HG03025 (cell line): ENCODE data around the gene CXCL16.

Source experiments
- ATAC-seq: cut with Tn5 transposase; IDR thresholded peaks from one replicate; pipeline ENCODE4 v1.9.1; 2021; ENCODE audit warnings: mild to moderate bottlenecking, moderate library complexity; ENCODE audit not compliant: unreplicated experiment, low FRiP score

The CXCL16 gene

DNA sequence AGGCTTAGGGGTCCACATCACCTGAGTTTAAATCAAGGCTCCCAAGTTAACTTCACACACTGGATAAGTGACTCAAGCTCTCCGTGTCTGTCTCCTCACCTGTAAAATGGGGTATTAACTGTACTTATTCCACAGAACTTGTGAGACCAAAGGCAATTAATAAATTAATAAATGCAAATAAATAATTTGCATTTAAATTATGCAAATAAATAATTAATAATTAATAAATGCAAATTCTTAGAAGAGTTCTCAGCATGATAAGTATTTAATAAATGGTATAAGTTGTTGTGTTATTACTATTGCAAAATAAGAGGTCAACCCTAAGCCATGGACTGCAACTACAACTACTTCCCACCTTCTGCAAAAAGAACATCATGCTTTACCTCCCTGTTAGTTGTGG is 13.7 kb upstream of the CXCL16 start:
- no peak for ATAC-seq

DNA sequence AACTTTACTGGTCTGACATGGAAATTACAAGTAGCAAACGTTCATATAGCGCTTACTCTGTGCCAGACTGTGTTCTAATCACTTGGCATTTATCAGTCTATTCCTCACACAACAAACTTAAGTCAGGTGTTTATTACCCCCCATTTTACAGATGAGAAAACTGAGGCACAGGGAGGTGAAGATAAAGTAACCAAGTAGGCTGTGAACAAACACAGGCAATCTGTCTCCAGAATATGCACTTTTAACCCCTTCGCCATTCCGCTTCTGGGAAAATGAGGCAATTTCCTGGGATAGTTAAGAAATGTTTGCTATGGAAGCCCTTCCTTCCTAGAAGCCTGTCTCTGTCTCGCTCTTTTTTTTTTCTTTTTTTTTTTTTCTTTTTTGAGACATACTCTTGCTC is 12.2 kb upstream of the CXCL16 start:
- ATAC-seq = no peak

DNA sequence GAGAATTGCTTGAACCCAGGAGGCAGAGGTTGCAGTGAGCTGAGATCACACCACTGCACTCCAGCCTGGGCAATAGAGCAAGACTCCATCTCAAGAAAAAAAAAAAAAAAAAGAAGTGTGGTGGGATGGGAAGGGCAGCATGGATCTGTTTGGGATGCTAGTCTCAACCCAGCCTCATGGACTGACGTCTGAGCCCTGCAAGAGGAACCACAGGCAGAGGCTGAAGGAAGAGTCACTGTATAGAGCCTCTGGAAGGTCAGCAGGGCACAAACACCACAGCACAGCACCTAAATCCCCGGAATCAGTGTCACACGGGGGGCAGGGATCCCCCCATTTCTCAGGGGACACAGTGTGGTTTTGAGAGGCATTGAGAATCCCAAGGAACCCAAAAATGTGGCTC is 10.9 kb upstream of the CXCL16 start:
- no peak for ATAC-seq

DNA sequence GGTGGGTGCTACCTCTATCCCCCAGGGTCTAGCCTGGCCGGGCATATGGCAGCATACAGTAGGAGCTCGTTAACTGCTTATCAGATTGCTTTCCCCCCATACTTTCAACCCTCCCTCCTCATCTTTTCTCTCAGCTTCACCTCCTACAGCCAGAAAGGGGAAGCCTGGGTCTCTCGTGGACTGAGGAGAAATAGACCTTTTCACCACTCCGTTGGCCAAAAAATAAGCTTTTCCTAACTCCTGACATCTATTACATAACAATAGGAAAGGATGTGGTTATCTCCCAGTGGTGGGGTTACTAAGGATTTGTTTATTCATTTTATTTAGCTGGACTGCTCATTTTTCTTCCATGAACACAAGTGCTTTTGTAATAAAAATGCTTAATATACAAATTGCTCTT is 9.0 kb upstream of the CXCL16 start:
- no peak for ATAC-seq

DNA sequence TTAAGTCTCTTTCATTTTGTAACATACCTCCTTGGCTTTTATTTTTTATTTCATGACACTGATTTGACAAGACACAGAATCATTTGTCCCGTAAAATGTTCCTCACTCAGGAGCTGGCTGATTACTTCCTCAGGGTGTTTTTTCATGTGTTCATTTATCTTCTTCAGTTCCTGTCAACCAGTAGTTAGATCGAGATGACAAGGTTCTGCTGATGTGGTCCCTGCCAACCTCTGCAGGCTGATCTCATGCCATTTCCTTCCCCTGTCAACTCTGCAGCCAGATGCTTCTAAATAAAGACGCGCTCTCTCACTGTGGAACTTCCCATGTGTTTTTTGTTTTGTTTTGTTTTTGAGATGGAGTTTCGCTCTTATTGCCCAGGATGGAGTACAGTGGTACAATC is 8.1 kb upstream of the CXCL16 start:
- no peak for ATAC-seq

DNA sequence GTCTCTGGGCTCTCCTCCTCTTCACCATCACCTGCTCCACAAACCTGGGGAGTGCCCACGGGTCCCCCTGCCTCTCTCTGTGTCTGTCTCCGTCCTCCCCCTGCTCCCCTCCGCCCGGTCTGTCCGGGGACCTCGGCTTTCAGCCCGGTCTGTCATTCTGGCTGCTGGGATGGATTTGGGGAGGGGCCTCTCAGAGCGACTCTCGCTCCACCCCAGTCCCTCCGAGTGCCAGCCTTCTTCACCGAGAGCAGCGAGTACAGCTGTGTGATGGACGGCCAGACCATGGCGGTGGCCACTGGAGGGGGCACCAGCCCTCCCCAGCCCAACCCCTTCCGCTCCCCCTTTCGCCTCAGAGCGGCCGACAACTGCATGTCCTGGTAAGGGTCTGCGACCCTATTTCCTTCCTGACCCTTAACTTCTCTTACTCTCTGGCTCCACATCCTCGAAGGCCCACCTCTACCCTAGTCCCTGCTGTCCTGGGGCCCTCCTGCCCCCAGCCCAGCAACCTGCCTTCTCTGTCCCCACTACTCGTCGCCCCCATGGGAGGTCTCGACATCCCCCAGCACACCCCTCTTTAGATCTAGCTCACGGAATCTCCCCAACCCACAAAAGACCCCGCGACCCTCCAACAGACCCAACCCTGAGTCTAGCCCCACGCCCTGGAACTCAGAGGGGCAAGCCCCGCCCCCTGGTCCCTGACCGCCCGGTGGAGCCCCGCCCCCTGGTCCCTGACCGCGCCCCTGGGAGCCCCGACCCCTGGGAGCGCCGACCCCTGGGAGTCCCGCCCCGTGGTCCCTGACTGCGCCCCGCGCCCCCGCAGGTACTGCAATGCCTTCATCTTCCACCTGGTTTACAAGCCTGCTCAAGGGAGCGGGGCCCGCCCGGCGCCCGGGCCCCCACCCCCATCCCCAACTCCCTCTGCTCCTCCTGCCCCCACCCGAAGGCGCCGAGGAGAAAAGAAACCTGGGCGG is 5.6 kb upstream of the CXCL16 start:
- ATAC-seq = no peak

DNA sequence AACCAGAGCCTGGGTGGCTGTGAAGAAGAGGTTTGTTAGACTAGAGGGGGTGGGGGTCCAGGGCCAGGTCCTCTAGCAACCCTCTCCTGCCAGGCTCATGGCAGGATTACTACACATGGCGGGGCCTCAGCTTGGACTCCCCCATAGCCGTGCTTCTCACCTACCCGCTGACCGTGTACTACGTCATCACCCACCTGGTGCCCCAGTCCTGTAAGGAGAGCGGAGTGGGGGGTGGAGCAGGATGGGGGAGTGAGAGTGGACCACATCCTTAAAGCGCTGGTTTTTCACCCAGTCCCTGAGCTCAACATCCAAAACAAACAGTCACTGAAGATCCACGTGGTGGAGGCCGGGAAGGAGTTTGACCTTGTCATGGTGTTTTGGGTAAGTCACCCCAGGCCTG is 4.2 kb upstream of the CXCL16 start:
- ATAC-seq = no peak

DNA sequence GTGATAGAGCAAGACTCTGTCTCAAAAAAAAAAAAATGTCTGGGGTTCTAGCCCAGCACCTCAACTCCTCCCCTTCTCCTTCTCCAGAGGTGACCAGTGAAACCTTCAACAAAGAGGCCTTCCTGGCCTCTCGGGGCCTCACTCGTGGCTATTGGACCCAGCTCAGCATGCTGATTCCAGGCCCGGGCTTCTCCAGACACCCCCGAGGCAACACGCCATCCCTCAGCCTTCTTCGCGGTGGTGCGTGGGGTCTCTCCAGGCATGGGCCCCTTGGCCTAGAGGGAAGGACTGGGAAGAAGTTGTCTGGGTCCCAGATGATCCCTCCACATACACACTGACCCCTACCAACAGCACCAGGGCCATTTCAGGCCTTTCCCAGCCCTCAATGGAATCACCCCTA is 3.5 kb upstream of the CXCL16 start:
- ATAC-seq = no peak

DNA sequence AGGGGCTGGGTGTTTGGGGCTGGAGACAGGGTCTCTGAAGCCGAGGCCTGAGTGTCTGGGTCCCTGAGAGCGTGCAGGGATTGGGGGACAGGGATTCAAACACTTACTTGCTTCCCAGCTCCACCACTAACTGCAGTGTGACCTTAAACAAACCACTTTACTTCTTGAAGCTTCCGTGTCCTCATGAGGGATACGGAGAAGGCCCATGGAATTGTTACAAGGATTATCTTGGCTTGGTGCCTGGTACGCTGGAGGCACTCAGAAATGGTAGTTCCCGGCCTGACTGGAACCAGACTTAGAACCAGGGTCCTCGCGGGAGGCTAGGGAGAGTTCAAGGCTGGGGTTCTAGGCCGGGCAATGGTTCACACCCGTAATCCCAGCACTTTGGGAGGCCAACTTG is 2.9 kb upstream of the CXCL16 start:
- no peak for ATAC-seq

DNA sequence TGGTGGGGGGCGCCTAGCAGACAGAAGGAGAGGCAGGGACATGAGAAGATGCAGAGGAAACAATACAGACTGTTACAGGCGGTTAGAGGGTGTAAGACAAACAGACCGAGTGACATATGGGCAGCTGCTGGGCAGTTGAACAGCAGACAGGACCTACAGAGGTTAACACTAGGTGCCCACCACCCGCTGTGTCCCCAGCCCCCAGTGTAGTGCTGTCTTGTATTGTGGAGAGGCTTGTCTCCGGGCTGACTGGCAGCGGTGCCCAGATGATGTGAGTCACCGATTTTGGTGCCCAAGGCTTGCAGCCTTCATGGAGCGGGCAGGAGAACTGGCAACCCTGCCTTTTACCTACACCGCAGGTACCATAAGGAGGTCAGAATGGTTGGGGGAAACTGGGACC is 2.4 kb upstream of the CXCL16 start:
- ATAC-seq = no peak

DNA sequence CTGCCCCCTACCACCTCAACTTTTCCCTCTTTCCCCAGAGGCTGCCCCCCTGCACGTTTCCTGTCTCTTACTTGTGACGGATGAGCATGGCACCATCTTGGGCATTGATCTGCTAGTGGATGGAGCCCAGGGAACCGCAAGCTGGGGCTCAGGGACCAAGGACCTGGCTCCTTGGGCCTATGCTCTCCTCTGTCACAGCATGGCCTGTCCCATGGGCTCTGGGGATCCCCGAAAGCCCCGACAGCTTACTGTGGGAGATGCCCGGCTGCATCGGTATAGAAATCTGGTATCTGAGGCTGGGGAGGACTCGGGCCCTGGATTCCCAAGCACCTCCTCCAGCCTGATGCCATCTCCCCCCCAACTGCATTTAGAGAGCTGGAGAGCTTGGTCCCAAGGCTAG is 1.8 kb upstream of the CXCL16 start:
- ATAC-seq = no peak

DNA sequence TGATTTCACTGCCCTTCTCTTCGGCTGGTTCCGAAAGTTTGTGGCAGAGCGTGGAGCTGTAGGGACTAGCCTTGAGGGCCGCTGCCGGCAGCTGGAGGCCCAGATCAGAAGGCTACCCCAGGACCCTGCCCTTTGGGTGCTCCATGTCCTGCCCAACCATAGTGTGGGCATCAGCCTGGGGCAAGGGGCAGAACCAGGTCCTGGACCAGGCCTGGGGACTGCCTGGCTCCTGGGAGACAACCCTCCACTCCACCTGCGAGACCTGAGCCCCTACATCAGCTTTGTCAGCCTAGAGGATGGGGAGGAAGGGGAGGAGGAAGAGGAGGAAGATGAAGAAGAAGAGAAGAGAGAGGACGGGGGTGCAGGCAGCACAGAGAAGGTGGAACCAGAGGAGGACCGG is 856 bp upstream of the CXCL16 start:
- ATAC-seq = no peak

DNA sequence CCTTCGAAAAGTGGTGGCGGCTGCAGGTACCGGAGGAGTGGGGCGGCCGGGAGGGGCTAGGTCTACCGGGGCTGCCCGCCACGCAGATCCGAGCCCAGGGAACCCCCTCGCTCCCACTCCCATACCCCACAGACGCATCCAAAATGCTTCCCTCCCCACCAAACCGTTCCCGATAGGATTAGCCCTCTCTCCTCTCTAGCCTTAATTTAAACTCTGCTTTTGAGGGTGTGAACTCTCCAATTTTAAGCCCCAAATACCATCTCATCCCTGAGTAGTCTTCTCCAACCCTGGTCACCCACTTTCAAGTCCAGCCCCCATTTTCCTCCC is 260 bp upstream of the CXCL16 start:
- no peak for ATAC-seq

DNA sequence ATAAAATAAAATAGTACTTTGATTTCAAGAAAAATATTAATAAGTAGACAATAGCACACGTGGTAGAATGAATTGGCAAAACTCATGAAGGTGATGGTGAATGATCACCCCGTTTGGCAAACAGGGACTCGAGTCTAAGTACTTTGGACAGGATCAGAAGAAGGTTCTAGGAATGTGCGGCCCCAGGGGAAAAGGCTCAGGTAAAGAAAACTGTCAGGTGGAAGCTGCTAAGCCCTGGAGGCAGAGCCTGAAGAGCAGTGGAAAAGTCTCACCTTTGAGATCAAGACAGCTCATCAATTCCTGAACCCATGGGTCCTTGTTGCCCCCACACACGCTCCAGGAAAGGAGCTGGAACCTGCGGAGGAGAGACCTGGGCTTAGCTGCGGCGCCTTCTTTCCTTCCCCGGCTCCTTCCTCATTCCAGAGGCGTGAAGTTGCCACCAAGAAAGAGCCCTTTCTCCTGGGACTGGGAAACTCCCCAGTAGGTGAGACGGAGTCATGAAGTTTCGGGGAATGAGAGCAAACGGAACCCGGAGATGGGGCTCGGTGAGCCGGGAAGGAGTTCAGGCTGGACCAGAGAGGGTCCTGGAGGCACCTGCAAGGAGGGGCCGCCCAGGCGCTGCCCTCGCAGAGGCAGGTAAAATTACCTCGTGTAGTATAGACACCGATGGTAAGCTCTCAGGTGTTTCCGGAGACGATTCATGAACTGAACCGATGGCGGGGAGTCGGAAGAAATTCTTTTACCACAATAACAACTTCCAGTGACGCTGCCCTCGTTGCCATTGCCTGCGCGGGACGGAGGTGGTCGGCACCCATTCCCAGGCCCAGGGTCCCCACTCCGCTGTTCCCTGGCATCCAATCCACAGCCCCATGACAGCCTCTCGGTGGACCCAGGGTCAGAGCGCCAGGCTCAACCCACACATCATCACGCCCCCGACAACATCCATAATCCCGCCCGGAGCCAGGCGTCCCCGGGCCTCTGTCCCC is 1.3 kb downstream of the CXCL16 start:
- no peak for ATAC-seq

DNA sequence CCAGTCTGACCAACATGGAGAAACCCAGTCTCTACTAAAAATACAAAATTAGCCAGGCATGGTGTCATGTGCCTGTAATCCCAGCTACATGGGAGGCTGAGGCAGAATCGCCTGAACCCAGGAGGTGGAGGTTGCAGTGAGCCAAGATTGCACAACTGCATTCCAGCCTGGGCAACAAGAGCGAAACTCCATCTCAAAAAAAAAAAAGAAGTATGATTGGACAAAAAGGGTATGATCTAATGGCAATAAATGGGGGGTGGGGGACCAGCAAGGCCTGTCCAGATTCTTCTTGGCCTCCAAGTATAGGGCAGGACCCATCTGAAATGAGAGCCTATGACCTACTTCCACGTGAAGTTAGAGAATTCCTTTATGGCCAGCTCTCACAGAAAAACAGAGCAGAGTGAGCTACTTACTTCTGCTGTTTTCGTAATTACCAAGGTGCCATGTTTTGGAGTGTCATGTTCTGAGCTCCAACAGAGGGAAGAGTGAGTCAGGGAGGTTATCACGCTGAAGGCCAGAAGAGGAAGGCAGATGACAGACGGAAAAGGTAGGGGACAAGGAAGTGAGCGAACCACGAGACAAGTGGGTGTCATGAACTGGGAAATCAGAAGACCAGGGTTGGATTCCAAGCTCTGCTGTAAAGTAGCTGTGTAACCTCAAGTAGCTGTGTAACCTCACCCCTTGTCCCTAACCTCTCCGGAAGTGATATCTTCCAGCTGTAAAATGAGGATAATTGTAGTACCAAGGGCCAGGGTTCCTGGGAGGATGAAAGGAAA is 3.7 kb downstream of the CXCL16 start:
- ATAC-seq = no peak

DNA sequence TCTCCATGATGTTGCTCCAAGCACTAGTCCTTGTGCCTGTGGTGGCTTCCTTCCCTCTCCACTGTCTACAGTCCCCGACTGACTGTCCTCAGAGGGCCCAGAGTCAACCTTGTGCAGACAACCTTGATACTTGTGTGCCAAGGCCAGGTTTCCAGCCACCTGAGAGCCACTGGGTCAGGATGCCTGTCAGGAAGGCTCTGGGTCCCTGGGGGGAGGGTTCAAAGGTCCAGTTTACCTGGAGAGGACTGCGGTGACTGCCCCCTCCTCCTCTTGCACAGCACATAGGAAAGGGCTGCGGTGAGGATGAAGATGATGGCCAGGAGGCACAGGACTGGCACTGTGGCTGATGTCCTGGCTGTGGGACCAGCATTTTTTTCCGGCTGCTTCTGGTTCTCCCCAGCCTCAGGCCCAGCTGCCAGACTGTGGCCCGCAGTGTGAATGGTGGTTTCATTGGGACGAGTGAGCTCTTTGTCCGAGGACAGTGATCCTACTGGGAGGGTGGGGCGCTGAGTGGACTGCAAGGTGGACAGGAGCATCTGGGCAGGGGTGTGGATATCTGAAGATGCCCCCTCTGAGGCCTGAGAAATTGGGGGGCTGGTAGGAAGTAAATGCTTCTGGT is 4.8 kb downstream of the CXCL16 start:
- no peak for ATAC-seq

DNA sequence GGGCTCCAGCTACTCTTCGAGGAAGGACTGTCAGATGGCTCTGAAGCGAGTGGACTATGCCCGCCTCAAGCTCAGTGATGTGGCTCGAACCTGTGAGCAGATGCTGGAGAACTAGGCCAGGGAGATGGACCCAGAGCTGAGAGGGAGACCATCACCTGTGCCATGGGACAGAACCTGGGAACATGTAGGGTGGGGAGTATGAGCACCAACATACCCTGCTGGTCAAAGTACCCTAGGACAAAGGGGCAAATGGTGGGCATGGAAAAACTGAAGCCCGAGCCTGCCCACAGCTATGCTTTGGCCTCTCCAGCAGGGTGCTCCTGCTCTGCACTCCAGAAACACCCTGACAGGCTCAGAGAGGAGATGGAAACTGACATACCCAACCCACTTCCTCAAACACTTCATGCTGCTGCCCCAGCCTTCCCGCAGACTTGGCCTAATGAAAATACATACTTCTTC is 6.6 kb downstream of the CXCL16 start:
- no peak for ATAC-seq

DNA sequence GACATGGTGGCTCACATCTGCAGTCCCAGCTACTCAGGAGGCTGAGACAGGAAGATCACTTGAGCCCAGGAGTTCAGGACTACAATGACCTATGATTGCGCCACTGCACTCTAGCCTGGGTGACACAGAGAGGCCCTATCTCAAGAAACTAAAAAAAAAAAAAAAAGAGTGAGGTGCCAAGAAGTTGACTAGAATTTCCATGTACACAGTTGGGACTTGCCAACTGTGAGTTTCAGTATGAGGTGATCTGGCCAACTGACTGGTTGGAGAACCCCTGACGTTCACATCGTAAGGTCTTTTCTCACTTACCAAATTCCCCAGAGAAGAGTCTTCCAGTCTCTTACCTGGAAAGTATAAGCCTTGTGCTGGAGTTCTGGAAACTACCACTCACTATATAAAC is 11.6 kb downstream of the CXCL16 start:
- ATAC-seq = no peak

DNA sequence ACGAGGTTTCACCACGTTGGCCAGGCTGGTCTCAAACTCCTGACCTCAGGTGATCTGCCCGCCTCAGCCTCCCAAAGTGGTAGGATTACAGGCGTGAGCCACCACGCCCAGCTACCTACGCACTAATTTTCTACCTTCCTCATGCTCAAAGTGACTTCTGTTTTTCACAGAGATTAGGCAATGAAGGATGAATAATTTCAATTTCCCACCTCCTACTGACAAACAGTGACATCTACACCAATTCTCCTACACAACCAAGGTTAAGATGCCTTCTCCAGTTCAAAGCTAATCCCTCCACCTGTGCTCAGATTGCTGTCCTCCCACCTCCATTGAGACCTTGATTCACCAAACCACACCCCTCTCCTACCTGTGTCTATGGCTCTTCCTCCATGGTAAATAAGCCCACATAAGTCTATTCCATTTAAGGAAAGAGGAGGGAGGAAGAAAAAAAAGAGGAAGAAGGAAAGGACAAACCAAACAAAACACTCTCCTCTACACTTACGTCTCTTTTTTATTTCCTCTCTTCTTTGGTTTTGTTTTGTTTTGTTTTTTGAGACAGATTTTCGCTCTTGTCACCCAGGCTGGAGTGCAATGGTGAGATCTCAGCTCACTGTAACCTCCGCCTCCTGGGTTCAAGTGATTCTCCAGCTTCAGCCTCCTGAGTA is 13.9 kb downstream of the CXCL16 start:
- ATAC-seq = no peak

DNA sequence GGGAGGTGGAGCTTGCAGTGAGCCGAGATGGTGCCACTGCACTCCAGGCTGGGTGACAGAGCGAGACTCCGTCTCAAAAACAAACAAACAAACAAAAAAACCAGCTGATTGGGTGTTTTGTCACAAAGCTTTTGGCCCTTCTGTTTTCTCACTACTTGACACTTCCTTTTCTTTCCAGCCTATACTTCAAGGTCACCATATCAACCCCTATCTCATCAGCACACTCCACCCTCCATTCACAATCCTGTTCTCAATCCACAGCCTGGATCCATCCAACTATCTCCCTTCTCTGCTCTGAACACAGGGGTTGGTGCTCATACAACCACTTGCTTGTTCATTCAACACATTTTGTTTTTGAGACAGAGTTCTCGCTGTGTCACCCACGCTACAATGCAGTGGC is 15.1 kb downstream of the CXCL16 start:
- ATAC-seq = no peak
